ENCODE data around the gene BTBD7. TPM values are rescaled to one million over a fixed set of nuclear protein-coding genes. Genes with fewer than 3 reads are reported as not detected.

The BTBD7 gene
- total and polyA plus RNA-seq, 2 donors (not counting 3 experiments of a cell fraction or from before 2014, with no cell fraction given) = 20.9 to 50.2 TPM

DNA sequence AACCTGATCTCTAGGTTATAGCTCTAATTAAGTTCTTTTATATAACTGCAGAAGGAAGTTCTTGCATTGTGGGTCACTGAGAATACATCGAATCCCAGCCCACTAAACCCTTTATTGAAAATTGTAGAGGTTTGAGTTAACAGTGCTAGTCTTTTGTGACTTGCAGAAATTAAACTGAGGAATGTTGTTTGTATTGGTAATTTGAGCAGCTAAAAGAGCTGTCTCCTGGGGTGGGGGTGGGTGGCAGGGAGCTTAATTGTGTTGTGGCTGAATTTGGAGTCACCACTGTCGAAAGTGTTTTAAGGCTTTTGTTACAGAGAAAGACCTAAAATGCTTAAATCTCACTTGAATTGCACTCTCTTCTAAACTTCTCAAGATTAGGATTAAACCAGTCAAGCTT lies 11.0 kb upstream of the BTBD7 start:
- H2AFZ ChIP-seq (ENCODE audit: low read depth, low read length) = no peak overlapping the region

More for the DNA sequence above, 11.0 kb upstream of the BTBD7 start:
- DNase-seq (ENCODE audit: low read depth, low spot score) = no peak
- POLR2A ChIA-PET = no interaction called here
- H3K4me3 ChIP-seq (replicated peaks in 1 of 3; ENCODE audit: insufficient read depth in 1 of 3, low read depth in 1 of 3, low read length in 3 of 3) = no peak overlapping the region
- no peak for FAIRE-seq
- H3K79me2 ChIP-seq (ENCODE audit: control insufficient read depth, insufficient read depth, low read length) = no peaks in the 10 kb centered on the region
- H3K9me1 ChIP-seq (replicated peaks; ENCODE audit: control insufficient read depth, extremely low read depth, insufficient read depth, low read length) = no peaks in the 10 kb centered on the region
- intact Hi-C loops (cut with micrococcal nuclease) (no loop called here), dilution Hi-C loops (cut with MboI; ENCODE audit: extremely low pct_ligation_motif_present, low sequenced_read_pairs) (no loop called here)
- CTCF ChIA-PET = interaction anchor here (0.6 kb wide), 1 partner anchor 1280 kb away, joined by 3 read pairs; no protein-coding TSS in a partner anchor
- H3K27ac ChIP-seq (ENCODE audit: insufficient read depth, low read depth, low read length) = no peak overlapping the region
- H3K4me2 ChIP-seq (ENCODE audit: insufficient read depth, low read length) = no peak overlapping the region
- no peak overlapping the region for H3K9ac ChIP-seq (replicated peaks; ENCODE audit: extremely low read depth, insufficient read depth, low read length)
- no peaks in the 10 kb centered on the region for H3K27me3 ChIP-seq (ENCODE audit: control insufficient read depth in 2 of 2, insufficient read depth in 2 of 2, low read length in 2 of 2)
- H3K9me3 ChIP-seq (replicated peaks; ENCODE audit: control insufficient read depth, insufficient read depth, low read length) = no peaks in the 10 kb centered on the region
- H3K36me3 ChIP-seq (ENCODE audit: control insufficient read depth in 2 of 2, extremely low read depth in 1 of 2, insufficient read depth in 2 of 2, low read length in 2 of 2) = no peaks in the 10 kb centered on the region
- no peaks in the 10 kb centered on the region for H4K20me1 ChIP-seq (replicated peaks; ENCODE audit: control insufficient read depth, extremely low read depth, insufficient read depth, low read length)
- no peaks in the 10 kb centered on the region for H3K4me1 ChIP-seq (ENCODE audit: control insufficient read depth, extremely low read depth, insufficient read depth, low read length)
- no TSS peak for BruUV-seq (replicated peaks)
- TF ChIP-seq, protein P1, sequence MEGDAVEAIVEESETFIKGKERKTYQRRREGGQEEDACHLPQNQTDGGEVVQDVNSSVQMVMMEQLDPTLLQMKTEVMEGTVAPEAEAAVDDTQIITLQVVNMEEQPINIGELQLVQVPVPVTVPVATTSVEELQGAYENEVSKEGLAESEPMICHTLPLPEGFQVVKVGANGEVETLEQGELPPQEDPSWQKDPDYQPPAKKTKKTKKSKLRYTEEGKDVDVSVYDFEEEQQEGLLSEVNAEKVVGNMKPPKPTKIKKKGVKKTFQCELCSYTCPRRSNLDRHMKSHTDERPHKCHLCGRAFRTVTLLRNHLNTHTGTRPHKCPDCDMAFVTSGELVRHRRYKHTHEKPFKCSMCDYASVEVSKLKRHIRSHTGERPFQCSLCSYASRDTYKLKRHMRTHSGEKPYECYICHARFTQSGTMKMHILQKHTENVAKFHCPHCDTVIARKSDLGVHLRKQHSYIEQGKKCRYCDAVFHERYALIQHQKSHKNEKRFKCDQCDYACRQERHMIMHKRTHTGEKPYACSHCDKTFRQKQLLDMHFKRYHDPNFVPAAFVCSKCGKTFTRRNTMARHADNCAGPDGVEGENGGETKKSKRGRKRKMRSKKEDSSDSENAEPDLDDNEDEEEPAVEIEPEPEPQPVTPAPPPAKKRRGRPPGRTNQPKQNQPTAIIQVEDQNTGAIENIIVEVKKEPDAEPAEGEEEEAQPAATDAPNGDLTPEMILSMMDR (IDR thresholded peaks at IDR 0.05; ENCODE audit: extremely low read depth in 1 of 2, insufficient read depth in 1 of 2, low read depth in 1 of 2, low read length in 2 of 2) = no peak
- no peak for TF ChIP-seq GATA2 (IDR thresholded peaks at IDR 0.05; ENCODE audit: insufficient read depth, insufficient read length, low read depth, low read length)
- TF ChIP-seq MYC (IDR thresholded peaks at IDR 0.05; ENCODE audit: low read depth, low read length) = no peak
- no peak for TF ChIP-seq POLR2AphosphoS5 (IDR thresholded peaks at IDR 0.05; ENCODE audit: insufficient read depth, low read depth, low read length)
- TF ChIP-seq POLR2A (IDR thresholded peaks at IDR 0.05; ENCODE audit: low read depth, low read length) = no peak
- no peak for TF ChIP-seq EZH2 (IDR thresholded peaks at IDR 0.05; ENCODE audit: borderline replicate concordance, low read depth, low read length, severe bottlenecking)
- TF ChIP-seq, protein P2, sequence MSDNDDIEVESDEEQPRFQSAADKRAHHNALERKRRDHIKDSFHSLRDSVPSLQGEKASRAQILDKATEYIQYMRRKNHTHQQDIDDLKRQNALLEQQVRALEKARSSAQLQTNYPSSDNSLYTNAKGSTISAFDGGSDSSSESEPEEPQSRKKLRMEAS (IDR thresholded peaks at IDR 0.05; ENCODE audit: insufficient read depth, insufficient read length) = no peak
- TF ChIP-seq JUN (IDR thresholded peaks at IDR 0.05; ENCODE audit: borderline replicate concordance, insufficient read depth, insufficient read length, low read depth) = no peak
- TF ChIP-seq FOS (IDR thresholded peaks at IDR 0.05; ENCODE audit: borderline replicate concordance, insufficient read depth, low read length) = no peak

Measured in endothelial cell of umbilical vein (primary cell).